D721Med (cell line): ENCODE measurements around the gene TMEM247.
"Not testable (repeated sequence)": the region's sequence is repeated elsewhere in the genome, so short reads cannot be mapped to it uniquely, and the experiment has no call there.

Experiments used
- DNase-seq: peaks from one replicate; pipeline ENCODE4 v3.0.0; 2011; ENCODE audit warnings: low spot score; ENCODE audit not compliant: insufficient read length
- FAIRE-seq: peaks from 2 replicates; lab custom pipeline; 2011; peaks lifted over from hg19 to GRCh38; lab: Jason Lieb, UNC
- TF ChIP-seq, protein P1 (sequence below): IDR thresholded peaks from 2 replicates; pipeline ENCODE4 v1.5.1; 2012; ENCODE audit warnings: mild to moderate bottlenecking, control low read depth; ENCODE audit not compliant: insufficient read depth; ENCODE audit errors: missing control alignments

TMEM247 gene

DNA sequence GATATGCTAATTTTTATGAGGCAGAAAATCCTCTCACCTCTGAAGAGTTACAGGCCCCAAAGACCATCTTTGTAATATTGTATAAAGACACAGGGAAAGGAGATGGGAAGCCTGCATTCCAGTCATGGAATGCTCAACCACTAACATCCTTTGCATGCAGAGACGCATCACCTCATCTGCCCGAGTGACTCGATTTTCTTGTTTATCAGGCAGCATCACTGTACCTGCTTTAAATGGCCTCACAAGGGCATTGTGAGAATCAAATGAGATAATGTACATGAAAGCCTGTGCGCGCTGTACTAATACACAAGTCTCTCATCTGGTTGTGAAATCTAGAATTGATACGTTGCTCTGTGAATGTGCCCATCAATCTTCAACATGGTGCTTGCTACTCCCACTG is 10.2 kb upstream of the TMEM247 start:
- TF ChIP-seq, protein P1, sequence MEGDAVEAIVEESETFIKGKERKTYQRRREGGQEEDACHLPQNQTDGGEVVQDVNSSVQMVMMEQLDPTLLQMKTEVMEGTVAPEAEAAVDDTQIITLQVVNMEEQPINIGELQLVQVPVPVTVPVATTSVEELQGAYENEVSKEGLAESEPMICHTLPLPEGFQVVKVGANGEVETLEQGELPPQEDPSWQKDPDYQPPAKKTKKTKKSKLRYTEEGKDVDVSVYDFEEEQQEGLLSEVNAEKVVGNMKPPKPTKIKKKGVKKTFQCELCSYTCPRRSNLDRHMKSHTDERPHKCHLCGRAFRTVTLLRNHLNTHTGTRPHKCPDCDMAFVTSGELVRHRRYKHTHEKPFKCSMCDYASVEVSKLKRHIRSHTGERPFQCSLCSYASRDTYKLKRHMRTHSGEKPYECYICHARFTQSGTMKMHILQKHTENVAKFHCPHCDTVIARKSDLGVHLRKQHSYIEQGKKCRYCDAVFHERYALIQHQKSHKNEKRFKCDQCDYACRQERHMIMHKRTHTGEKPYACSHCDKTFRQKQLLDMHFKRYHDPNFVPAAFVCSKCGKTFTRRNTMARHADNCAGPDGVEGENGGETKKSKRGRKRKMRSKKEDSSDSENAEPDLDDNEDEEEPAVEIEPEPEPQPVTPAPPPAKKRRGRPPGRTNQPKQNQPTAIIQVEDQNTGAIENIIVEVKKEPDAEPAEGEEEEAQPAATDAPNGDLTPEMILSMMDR, result no peak
- FAIRE-seq (no peak), DNase-seq (no peak)

- TF ChIP-seq, protein P1, result no peak
- no peak for DNase-seq
- no peak for FAIRE-seq
These were observed 9.7 kb upstream of the TMEM247 start for GRCh38 chr2:46469700-46470099.

GRCh38 chr2:46470114-46470628 is 9.2 kb upstream of the TMEM247 start:
- TF ChIP-seq, protein P1, result no peak
- DNase-seq (no peak), FAIRE-seq (no peak)

- FAIRE-seq (no peak), DNase-seq (no peak)
- TF ChIP-seq, protein P1, result no peak
These were observed 8.3 kb upstream of the TMEM247 start for GRCh38 chr2:46471019-46471583.

GRCh38 chr2:46471697-46472096 is 7.7 kb upstream of the TMEM247 start:
- no peak for FAIRE-seq
- TF ChIP-seq, protein P1, result no peak
- no peak for DNase-seq

- not testable (repeated sequence) for FAIRE-seq, DNase-seq
These were observed 7.2 kb upstream of the TMEM247 start for GRCh38 chr2:46472165-46472564.

DNA sequence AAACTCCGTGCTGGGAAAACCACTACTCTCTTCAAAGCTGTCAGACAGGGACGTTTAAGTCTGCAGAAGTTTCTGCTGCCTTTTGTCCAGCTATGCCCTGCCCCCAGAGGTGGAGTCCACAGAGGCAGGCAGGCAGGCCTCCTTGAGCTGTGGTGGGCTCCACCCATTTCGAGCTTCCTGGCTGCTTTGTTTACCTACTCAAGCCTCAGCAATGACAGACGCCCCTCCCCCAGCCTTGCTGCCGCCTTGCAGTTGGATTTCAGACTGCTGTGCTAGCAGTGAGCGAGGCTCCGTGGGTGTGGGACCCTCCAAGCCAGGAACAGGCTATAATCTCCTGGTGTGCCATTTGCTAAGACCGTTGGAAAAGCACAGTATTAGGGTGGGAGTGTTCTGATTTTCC is 1.9 kb upstream of the TMEM247 start:
- not testable (repeated sequence) for FAIRE-seq, DNase-seq

DNA sequence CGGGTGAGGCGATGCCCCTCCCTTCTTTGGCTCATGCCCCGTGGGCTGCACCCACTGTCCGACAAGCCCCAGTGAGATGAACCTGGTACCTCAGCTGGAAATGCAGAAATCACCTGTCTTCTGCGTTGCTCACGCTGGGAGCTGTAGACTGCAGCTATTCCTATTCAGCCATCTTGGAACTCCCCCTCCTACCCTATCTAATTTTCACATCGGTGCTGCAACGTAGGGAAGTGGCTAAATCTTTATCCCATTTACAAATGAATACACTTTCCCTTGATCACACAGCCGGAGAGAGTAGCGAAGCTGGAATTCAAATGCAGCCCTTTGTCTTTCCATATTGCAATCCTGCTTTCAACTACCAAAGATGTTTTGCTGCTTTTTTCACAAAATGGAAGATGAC is 1.4 kb upstream of the TMEM247 start:
- FAIRE-seq (no peak), DNase-seq (no peak)
- TF ChIP-seq, protein P1, result no peak
